HG03342 (cell line): ENCODE results near the gene LYSMD3.
A peak's percentile ranks its signal among the peaks of the same experiment; 100 is the strongest.
"Not testable (repeated sequence)": the region's sequence is repeated elsewhere in the genome, so short reads cannot be mapped to it uniquely, and the experiment has no call there.

ENCODE experiments used
- ATAC-seq: cut with Tn5 transposase; IDR thresholded peaks from one replicate; pipeline ENCODE4 v1.9.1; 2021; ENCODE audit warnings: mild to moderate bottlenecking, moderate library complexity; ENCODE audit not compliant: unreplicated experiment

Gene LYSMD3

DNA sequence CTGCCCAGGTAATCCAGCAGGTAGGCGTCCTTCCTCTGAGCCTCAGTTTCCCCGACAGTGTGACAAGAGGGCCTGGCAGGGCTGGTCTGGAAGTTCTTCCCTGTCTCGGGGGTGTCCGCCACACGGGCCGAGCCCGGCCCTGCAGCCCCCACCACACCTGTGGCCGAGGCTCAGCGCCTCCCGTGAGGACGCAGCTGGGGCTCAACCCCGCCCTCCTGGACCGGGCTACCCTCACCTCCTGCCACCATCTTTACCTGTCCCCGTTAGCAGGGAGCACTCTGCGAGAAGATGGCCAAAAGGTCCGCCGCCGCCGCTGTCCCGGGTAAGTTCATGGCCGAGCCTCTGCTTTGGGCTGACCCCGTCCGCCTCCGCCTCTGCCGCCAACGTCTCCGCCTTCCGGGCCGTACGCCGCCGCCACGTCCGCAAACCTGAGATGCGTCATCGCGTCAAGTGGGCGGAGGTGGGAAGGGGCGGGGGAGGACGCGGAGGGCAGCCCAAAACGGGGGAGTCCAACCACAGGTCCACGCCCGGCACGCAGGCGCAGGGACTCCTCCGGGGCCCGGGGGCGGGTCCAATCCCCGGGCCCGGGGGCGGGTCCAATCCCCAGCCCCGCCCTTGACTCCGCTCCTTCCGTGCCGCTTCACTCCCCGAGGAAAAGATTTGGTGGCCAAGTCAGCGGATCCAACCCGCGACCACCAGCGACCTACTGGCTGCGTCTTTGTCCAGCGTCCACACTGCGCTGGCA is at the start of gene LYSMD3:
TSS of gene LYSMD3 (minus strand) at position 391 of the 745 bp plus-strand sequence. CDS start 4,295 bp downstream, outside the sequence.
- ATAC-seq: peak; percentile 91

GRCh38 chr5:90576566-90576965 is 47.2 kb upstream of the LYSMD3 start:
- not testable (repeated sequence) for ATAC-seq

DNA sequence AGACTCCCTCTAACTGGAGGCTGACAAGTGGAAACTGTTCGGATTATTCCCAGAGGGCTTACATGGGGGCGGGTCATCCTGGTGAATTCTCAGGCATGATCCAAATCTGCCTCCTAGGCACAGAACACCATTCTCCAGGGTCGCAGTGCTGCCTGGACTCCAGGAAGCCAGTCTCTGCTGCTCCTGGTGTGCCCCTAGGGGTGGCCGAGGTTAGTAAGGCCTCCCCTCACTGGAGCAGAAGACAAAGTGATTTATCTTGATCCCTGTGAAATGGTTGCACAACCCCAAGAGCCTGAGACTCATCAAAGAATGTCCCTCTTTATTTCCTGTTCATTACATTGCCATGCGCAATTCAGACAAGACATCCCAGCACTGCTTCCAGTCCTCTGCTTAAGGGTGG is 46.3 kb upstream of the LYSMD3 start:
- no peak for ATAC-seq

DNA sequence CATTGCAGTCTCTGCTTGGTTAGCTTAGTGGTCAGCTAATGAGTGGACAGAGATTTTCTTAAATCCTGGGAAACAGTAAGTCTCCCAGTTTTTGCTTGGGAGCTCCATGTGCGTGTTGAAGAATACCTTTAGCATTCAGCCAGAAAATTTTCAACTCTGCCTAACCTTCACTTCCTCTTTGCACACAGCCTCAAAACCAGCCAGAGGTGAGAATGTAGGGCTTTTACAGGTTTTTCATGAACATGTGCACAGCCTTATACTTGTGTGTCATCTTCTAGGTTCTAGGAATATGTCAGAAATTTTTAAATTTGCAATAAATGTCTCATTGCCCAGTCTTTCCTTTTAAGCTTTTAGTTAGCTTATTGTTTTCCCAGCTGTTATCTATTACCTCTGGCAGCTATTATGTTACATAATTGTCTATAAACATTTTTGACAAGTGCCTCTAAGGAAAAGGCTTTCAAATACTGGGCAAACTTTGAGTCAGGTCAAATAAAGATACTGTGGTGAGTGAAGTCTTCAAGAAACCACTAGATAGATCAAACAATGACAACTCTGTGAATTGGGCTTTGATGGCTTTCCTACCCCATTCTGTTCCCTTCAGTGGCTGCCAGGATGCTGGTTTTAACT is 41.9 kb upstream of the LYSMD3 start:
- no peak for ATAC-seq

- ATAC-seq: no peak
Measured at GRCh38 chr5:90570034-90570433, 40.6 kb upstream of the LYSMD3 start.

- ATAC-seq: no peak
Measured at GRCh38 chr5:90569084-90569483, 39.7 kb upstream of the LYSMD3 start.

DNA sequence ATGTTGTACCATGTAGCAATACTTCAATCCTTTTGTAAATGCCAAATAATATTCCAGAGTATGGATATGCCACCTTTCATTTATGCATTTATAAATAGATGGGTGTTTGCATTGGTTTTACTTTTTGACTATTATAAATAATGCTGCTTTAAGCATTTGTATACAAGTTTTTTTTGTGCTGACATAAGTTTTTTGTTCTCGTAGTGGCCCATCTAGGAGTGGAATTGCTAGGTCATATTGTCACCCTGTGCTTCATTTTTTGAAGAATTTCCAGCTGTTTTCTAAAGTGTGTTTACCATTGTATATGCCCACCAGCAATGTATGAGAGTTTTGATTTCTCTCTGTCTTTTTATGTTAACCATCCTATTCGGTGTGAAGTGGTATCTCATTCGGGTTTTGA is 36.1 kb upstream of the LYSMD3 start:
- no peak for ATAC-seq

GRCh38 chr5:90563108-90563507 is 33.7 kb upstream of the LYSMD3 start:
- ATAC-seq: no peak

- ATAC-seq: no peak
Measured at GRCh38 chr5:90562341-90562740, 33.0 kb upstream of the LYSMD3 start.

DNA sequence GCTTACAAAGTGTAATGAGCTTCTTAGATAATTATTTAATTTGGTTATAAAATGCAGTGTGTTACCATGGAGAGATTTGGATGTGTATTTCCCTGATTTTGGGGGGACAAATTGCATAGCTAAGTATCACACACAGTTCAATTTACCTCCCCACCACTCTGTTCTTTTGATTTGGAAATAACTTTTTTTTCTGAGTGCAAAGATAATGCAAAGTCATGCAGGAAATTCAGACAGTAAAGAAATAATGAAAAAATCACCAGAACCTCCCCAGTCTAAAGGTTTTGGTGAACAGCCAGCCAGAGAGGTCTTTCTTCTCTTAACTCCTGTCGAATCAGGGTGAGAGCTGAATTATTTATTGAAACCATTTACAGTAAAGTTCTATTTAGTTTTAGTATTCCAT is 32.4 kb upstream of the LYSMD3 start:
- no peak for ATAC-seq

GRCh38 chr5:90560771-90561170 is 31.4 kb upstream of the LYSMD3 start:
- no peak for ATAC-seq

DNA sequence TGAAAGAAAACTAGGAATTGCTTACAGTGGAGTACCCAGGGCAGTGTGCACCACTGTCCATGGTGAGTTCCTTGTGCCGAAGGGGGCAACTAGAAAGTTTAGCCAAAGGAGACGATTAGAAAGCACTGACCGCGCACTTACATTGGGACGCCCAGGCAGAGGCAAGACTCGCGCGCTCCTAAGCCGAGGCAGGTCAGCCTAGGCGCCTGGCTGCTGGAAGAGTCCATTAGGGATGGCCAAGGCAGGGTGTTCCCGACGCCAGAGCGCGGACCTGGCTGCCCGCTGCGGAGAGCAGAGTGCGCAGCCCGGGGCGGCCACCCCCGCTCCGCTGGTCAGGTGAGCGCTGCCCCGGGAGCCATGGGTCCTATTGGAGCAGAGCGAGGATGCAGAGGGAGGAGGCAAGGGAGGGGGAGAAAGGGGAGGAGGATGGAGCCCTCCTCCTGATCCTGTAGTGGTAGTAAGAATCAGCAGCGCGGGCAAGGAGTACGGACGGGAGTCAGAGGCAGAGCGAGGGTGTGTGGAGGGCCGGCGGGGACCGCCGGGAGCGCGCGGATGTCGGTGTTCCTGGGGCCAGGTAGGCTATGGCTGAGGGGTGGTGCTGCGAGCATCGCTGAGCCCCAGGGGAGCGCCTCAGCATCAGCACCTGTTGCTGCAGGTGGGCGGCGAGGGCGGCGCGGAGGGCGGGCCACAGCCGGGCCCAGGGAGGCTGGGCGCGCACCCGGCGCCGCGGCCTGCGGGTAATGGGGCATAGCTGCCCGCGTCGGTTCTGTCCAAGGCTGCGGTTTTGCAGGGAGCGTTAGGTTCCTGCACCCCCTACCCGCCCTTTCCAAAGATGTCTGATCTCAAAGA is 29.2 kb upstream of the LYSMD3 start, which contains the start of gene ADGRV1:
TSS of gene ADGRV1 (plus strand) at position 454 of the 849 bp plus-strand sequence. CDS start at position 553, 99 bp downstream.
- peak; percentile 47 for ATAC-seq

GRCh38 chr5:90557871-90558270 is 28.5 kb upstream of the LYSMD3 start:
- no peak for ATAC-seq

- no peak for ATAC-seq
Measured at GRCh38 chr5:90557391-90557790, 28.0 kb upstream of the LYSMD3 start.

DNA sequence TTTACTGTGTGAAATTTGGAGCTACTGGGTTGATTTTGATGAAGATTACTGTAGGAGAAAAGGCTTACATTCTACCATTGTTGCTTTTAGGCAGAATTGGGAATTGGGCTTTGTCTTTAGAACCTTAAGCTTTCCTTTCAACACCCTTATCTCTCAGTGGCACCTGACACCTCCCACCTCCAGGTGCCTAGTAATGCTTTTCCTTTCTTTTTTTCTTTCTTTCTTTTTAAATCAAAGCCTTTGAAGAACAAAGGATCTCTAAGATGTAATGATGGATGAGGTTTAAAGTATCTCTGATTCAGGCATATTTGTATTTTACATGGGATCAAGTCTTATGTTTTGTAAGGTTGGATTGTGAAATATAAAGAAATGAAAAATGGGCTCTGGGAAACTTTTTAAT is 26.3 kb upstream of the LYSMD3 start:
- no peak for ATAC-seq

DNA sequence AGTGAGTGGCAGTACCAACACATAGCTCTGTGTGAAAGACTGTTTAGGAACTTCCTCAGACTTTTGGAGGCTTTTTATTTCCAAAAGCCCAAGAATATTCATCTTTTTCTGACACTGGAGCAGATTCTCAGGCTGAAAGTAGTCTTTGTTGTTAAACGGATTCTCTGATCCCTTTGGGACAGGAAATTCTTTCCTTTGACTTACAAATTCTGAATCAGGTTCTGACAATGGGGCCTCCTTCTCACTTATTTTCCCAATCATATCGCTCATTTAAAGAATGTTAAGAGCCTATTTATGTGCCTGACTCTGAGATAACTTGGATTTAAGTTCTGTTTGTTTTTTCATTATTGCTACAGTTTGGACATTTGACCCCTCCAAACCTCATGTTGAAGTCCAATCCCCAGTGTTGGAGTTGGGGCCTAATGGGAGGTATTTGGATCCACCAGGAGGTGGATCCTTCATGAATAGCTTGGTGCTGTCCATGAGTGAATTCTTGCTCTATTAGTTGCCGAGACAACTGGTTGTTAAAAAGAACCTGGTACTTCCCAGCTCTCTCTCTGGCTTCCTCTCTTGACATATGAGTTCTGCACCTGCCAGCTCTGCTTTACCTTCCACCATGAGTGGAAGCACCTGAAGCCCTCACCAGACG is 25.1 kb upstream of the LYSMD3 start:
- no peak for ATAC-seq

DNA sequence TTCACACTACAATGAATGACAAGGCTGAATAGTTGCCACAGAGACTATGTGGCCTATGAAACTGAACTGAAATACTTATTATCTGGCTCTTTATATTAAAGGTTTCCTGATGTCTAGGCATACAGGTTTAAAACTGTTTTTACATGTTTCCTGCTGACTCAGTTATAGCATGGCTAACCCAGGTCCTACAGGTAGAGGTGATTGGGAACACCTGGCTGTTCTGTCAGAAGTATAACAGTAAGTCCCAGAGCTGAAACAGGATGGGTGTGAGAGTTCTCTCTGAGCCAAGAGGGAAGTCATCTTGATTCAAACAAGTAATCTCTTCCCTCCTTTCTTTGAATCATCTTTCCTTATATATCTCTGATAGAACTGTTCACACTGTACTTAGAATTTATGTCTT is 24.3 kb upstream of the LYSMD3 start:
- no peak for ATAC-seq

DNA sequence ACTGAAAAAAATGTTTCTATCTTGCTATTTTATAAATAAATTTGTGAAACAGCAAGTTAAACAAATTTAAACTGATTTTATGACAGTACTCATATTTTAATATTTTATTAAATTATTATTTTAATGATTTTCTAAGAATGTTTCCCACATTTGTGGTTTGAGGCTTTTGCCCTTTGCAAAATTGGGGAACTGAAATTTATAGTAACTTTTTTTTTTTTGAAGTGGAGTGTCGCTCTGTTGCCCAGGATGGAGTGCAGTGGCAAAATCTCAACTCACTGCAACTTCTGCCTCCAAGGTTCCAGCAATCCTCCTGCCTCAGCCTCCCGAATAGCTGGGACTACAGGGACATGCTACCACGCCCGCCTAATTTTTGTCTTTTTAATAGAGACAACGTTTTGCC is 22.0 kb upstream of the LYSMD3 start:
- no peak for ATAC-seq

DNA sequence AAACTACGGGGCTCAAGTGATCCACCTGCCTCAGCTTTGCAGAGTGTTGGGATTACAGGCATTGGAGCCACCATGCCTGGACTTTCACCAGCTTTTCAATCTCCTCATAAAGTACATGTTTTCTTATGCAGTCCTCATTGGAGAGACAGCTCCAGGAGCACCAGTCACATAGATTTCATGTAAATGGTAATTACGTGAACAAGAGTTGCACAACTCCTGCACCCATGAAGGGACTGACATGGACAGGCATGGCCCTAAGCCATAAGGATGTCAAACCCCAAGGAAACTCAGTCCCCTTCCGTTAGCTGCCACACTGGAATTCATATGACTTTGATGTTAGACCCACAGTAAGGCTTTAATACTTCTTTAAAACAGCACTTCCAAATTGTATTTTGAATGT is 21.6 kb upstream of the LYSMD3 start:
- ATAC-seq: no peak

DNA sequence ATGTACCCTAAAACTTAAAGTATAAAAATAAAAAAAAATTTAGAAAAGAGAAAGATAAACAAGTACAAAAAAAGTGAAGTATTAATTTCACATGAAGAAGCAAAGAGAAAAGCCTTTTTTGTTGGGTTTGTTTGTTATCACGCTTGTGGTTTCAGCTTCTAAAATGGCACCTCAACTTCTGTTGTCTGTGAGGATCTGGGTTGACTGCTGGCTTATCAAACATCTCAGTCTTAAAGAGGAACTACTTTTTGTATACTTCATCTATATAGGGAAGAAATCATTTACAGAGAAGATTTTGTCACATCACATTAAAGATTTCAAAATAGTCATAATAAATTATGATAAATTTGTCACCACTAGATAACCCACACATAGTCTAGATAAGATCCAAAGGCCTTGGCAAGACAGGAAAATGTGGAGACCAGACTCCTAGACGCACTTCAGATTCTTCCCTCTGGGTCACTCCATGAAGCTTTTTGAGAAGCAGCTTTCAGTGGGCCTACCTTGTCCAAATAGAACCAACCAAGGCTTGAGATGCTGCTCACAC is 20.4 kb upstream of the LYSMD3 start:
- ATAC-seq: no peak

DNA sequence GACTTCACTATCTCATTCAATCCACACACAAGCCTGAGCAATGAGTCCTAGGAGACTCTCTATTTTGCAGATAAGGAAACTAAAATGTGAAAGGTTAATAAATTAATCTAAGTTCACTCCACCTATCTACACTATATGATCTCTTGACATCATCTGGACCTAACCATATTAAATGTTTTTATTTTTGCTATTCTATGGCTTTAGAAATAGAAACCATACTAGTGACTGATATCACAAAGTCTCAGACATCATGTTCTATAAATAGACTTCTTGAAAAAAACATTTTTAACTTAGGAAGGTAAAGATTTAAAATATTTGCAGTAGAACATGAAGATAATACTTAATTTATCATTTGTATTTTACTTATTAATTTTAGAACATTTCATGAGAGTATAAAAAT is 19.8 kb upstream of the LYSMD3 start:
- ATAC-seq: no peak
